Thyroid gland (tissue), 4 donors: ENCODE results near the gene BRCC3. TPM values are rescaled to one million over a fixed set of nuclear protein-coding genes. Genes with fewer than 3 reads are reported as not detected.

Experiments
- total RNA-seq, 4 donors: library from RNA; depleted of rRNA; stranded (reverse); fragments of >200 nt; gene quantifications; one replicate each; pipeline ENCODE4 v1.2.3, GENCODE V29; 2016

BRCC3 gene
- total RNA-seq, 4 donors from 2014 or later, result 9.7 to 21.9 (median 18.0) TPM

Other genes with a start within 250 kb of the BRCC3 start
- gene SMIM9, start 236.8 kb upstream of the BRCC3 start, total RNA-seq, result not detected
- gene F8A1, start 185.2 kb upstream of the BRCC3 start, total RNA-seq, result 10 to 100 TPM in 2 of 4 donors, 1 to 10 TPM in 1, not detected in 1; 1.1 to 34.3 (median 13.3) TPM
- 10 to 100 TPM; 17.3 to 43.1 (median 29.3) TPM for gene F8, start 48.8 kb upstream of the BRCC3 start, total RNA-seq
- 10 to 100 TPM; 50.7 to 78.5 (median 69.0) TPM for gene FUNDC2, start 44.7 kb upstream of the BRCC3 start, total RNA-seq
- gene CMC4, start 372 bp upstream of the BRCC3 start, total RNA-seq, result 10 to 100 TPM; 10.5 to 29.5 (median 21.8) TPM
- gene MTCP1, start 372 bp upstream of the BRCC3 start, total RNA-seq, result 1 to 10 TPM in 1 of 4 donors, under 1 TPM in 3; 0.78 to 4.3 (median 0.92) TPM
- gene VBP1, start 145.0 kb downstream of the BRCC3 start, total RNA-seq, result 10 to 100 TPM; 36.8 to 46.2 (median 39.0) TPM
- gene RAB39B, start 193.0 kb downstream of the BRCC3 start, total RNA-seq, result 1 to 10 TPM; 2.1 to 4.3 (median 3.3) TPM